Breast epithelium (tissue), 4 donors: ENCODE measurements around the gene YJU2. TPM values are rescaled to one million over a fixed set of nuclear protein-coding genes. Genes with fewer than 3 reads are reported as not detected.

Source experiments
- DNase-seq, 2 donors: peaks; one replicate each; pipeline ENCODE4 v3.0.0-alpha.2; 2019; ENCODE audit warnings: low spot score in 2 of 2
- H3K27ac ChIP-seq, 2 donors: fragments of 200-600 bp; sonication (generic) in 1 of 2; one replicate each; pipeline ENCODE4 v1.5.1; 2016 to 2019; ENCODE audit warnings: mild to moderate bottlenecking in 1 of 2
- H3K27me3 ChIP-seq, 2 donors: fragments of 200-600 bp; sonication (generic) in 1 of 2; one replicate each; pipeline versions ENCODE4 v1.5.1 to v1.6.0; 2017 to 2019; ENCODE audit warnings: control low read depth in 1 of 2, mild to moderate bottlenecking in 1 of 2
- H3K36me3 ChIP-seq: fragments of 200-600 bp; one replicate; pipeline ENCODE4 v1.5.1; 2019
- H3K4me1 ChIP-seq, 2 donors: fragments of 200-600 bp; sonication (generic); one replicate each; pipeline ENCODE4 v1.5.1; 2016 to 2019; ENCODE audit warnings: control low read depth in 1 of 2
- H3K4me3 ChIP-seq, 3 donors: fragments of 200-600 bp; sonication (generic); 1 replicate in 2 of 3; 2 replicates in 1 of 3; pipeline ENCODE4 v1.5.1; 2016 to 2019; ENCODE audit warnings: mild to moderate bottlenecking in 3 of 3, moderate library complexity in 2 of 3
- H3K9me3 ChIP-seq, 2 donors: fragments of 200-600 bp; sonication (generic) in 1 of 2; one replicate each; pipeline ENCODE4 v1.5.1; 2016 to 2019; ENCODE audit warnings: control low read depth in 1 of 2
- CTCF ChIP-seq, 3 donors: fragments of 450-650 bp; IDR thresholded peaks; one replicate each; pipeline ENCODE4 v1.5.1; 2016 to 2017; ENCODE audit warnings: antibody characterized with exemption in 3 of 3, mild to moderate bottlenecking in 3 of 3, moderate library complexity in 3 of 3
- POLR2A ChIP-seq: fragments of 450-650 bp; IDR thresholded peaks from one replicate; pipeline ENCODE4 v1.6.1; 2016; ENCODE audit warnings: antibody characterized with exemption, mild to moderate bottlenecking, moderate library complexity
- POLR2AphosphoS5 ChIP-seq, 3 donors: sonication (generic); formaldehyde crosslinking; IDR thresholded peaks; one replicate each; pipeline ENCODE4 v1.6.1; 2017; ENCODE audit warnings: antibody characterized with exemption in 3 of 3
- intact Hi-C: fragments of 100-400 bp; cut with DNase I; formaldehyde crosslinking; loops from one replicate; pipeline ENCODE4 v1.15.1; 2023; ENCODE audit warnings: low total_unique reads
- total RNA-seq, 3 donors: library from RNA; depleted of rRNA; stranded (reverse); fragments of >200 nt; gene quantifications; one replicate each; pipeline ENCODE4 v1.1.0, GENCODE V29; 2016

YJU2 gene
- total RNA-seq, 3 donors from 2014 or later: 18.9 to 24.6 (median 24.4) TPM

GRCh38 chr19:4278419-4279266 is 31.8 kb downstream of the YJU2 start, which contains the start of gene SHD:
Gene SHD (plus strand): TSS chr19:4279266. CDS start chr19:4280064, 798 bp downstream.
- intact Hi-C loops: no loop called here

GRCh38 chr19:4279267-4279529 is 32.3 kb downstream of the YJU2 start:
- Histone ChIP-seq H3K27ac (no peak overlapping the region), H3K27me3 (peaks cover 12 to 57% of the 10 kb centered on the region in 2 donors), H3K9me3 (no peaks in the 10 kb centered on the region), H3K36me3 (no peaks in the 10 kb centered on the region), H3K4me3 (peak overlapping the region in 2 of 3 donors; percentile 26 to 57), H3K4me1 (peaks cover 4 to 12% of the 10 kb centered on the region in 2 donors)
- no peak for DNase-seq
- intact Hi-C loops: no loop called here
- TF ChIP-seq POLR2A: no peak
- TF ChIP-seq POLR2AphosphoS5 (IDR thresholded peaks at IDR 0.05): no peak
- no peak for TF ChIP-seq CTCF (IDR thresholded peaks at IDR 0.05)

More at GRCh38 chr19:4278419-4279266, 31.8 kb downstream of the YJU2 start, which contains the start of gene SHD:
- Histone ChIP-seq H3K9me3 (no peaks in the 10 kb centered on the region), H3K4me1 (peaks cover 4 to 12% of the 10 kb centered on the region in 2 donors), H3K27me3 (peaks cover 12 to 54% of the 10 kb centered on the region in 2 donors), H3K27ac (no peak within 1 kb of the TSS), H3K36me3 (no peaks in the 10 kb centered on the region), H3K4me3 (peak within 1 kb of the TSS in 2 of 3 donors; percentile 26 to 57)
- no peak for DNase-seq
- TF ChIP-seq POLR2AphosphoS5 (IDR thresholded peaks at IDR 0.05) (no peak), CTCF (IDR thresholded peaks at IDR 0.05) (no peak), POLR2A (no peak)

- intact Hi-C loops: no loop called here
- peak overlapping the region in 2 of 3 donors; percentile 26 to 57 for H3K4me3 ChIP-seq
- H3K36me3 ChIP-seq: no peaks in the 10 kb centered on the region
- H3K4me1 ChIP-seq: peaks cover 4 to 12% of the 10 kb centered on the region in 2 donors
- no peak for TF ChIP-seq CTCF (IDR thresholded peaks at IDR 0.05)
- no peak overlapping the region for H3K27ac ChIP-seq
- no peak for DNase-seq
- H3K9me3 ChIP-seq: no peaks in the 10 kb centered on the region
- H3K27me3 ChIP-seq: peaks cover 12 to 62% of the 10 kb centered on the region in 2 donors
Observed at GRCh38 chr19:4279530-4280422, 32.9 kb downstream of the YJU2 start.

GRCh38 chr19:4284176-4284958 is 37.5 kb downstream of the YJU2 start:
- H3K9me3 ChIP-seq: no peaks in the 10 kb centered on the region
- no peak overlapping the region for H3K4me3 ChIP-seq
- intact Hi-C loops: no loop called here
- peaks cover under 1 to 6% of the 10 kb centered on the region in 2 donors for H3K4me1 ChIP-seq
- H3K27me3 ChIP-seq: peaks cover 6 to 50% of the 10 kb centered on the region in 2 donors
- DNase-seq: no peak
- H3K27ac ChIP-seq: no peak overlapping the region
- TF ChIP-seq POLR2AphosphoS5 (IDR thresholded peaks at IDR 0.05): no peak
- no peak for TF ChIP-seq CTCF (IDR thresholded peaks at IDR 0.05)
- TF ChIP-seq POLR2A: no peak
- H3K36me3 ChIP-seq: no peaks in the 10 kb centered on the region
